Measurements from ENCODE around the gene COL23A1. TPM values are rescaled to one million over a fixed set of nuclear protein-coding genes. Genes with fewer than 3 reads are reported as not detected.

Gene COL23A1
- polyA plus RNA-seq, 3 donors = 0.11 to 0.21 TPM; not detected in 1

GRCh38 chr5:178328826-178329730 is 261.1 kb downstream of the COL23A1 start:
- Histone ChIP-seq H3K27me3 (ENCODE audit: control insufficient read depth in 2 of 2, insufficient read depth in 2 of 2, low read length in 2 of 2) (no peaks in the 10 kb centered on the region), H3K36me3 (replicated peaks in 1 of 2; ENCODE audit: control insufficient read depth in 1 of 2, insufficient read depth in 2 of 2, low read length in 2 of 2) (no peaks in the 10 kb centered on the region), H4K20me1 (ENCODE audit: insufficient read depth, low read length) (no peaks in the 10 kb centered on the region), H3K4me2 (replicated peaks; ENCODE audit: extremely low read depth, low read length, poor library complexity, severe bottlenecking) (no peak overlapping the region), H3K79me2 (ENCODE audit: insufficient read depth, low read length) (no peaks in the 10 kb centered on the region), H3K27ac (ENCODE audit: low read depth in 1 of 2, low read length in 2 of 2) (no peak overlapping the region), H3K9ac (ENCODE audit: insufficient read depth, low read length, poor library complexity, severe bottlenecking) (no peak overlapping the region), H2AFZ (ENCODE audit: insufficient read depth, low read depth, low read length, poor library complexity, severe bottlenecking) (peak overlapping the region; percentile 15), H3K4me3 (replicated peaks in 1 of 3; ENCODE audit: low read depth in 2 of 3, low read length in 3 of 3) (no peak overlapping the region), H3K4me1 (ENCODE audit: control insufficient read depth in 1 of 2, insufficient read depth in 2 of 2, low read length in 2 of 2) (peaks cover 15 to 22% of the 10 kb centered on the region in 2 donors), H3K9me3 (replicated peaks in 1 of 2; ENCODE audit: control insufficient read depth in 1 of 2, insufficient read depth in 1 of 2, low read length in 2 of 2) (no peaks in the 10 kb centered on the region)
- Mint-ChIP-seq H3K36me3 (no peaks in the 10 kb centered on the region), H3K27ac (peak overlapping the region in 2 of 7 donors; percentile 45 to 58), H3K27me3 (ENCODE audit: low read depth in 3 of 3) (peaks cover 0 to 2% (median 1%) of the 10 kb centered on the region in 3 donors), H3K9me3 (peaks cover 0 to 3% (median 0%) of the 10 kb centered on the region in 7 donors), H3K4me3 (no peak overlapping the region), H3K4me1 (peaks cover 13% of the 10 kb centered on the region)
- TF ChIP-seq, protein P1, sequence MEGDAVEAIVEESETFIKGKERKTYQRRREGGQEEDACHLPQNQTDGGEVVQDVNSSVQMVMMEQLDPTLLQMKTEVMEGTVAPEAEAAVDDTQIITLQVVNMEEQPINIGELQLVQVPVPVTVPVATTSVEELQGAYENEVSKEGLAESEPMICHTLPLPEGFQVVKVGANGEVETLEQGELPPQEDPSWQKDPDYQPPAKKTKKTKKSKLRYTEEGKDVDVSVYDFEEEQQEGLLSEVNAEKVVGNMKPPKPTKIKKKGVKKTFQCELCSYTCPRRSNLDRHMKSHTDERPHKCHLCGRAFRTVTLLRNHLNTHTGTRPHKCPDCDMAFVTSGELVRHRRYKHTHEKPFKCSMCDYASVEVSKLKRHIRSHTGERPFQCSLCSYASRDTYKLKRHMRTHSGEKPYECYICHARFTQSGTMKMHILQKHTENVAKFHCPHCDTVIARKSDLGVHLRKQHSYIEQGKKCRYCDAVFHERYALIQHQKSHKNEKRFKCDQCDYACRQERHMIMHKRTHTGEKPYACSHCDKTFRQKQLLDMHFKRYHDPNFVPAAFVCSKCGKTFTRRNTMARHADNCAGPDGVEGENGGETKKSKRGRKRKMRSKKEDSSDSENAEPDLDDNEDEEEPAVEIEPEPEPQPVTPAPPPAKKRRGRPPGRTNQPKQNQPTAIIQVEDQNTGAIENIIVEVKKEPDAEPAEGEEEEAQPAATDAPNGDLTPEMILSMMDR (IDR thresholded peaks at IDR 0.05) = no peak
- no peak for DNase-seq
- 93% methylated on average over 12 of the region's 18 CpGs for WGBS (ENCODE audit: insufficient coverage)
- intact Hi-C loops (cut with micrococcal nuclease) = no loop called here

GRCh38 chr5:178327931-178328711 is 262.1 kb downstream of the COL23A1 start:
- Histone ChIP-seq H3K9ac (ENCODE audit: insufficient read depth, low read length, poor library complexity, severe bottlenecking) (no peak overlapping the region), H4K20me1 (ENCODE audit: insufficient read depth, low read length) (no peaks in the 10 kb centered on the region), H3K4me3 (replicated peaks in 1 of 3; ENCODE audit: low read depth in 2 of 3, low read length in 3 of 3) (no peak overlapping the region), H3K27me3 (ENCODE audit: control insufficient read depth in 2 of 2, insufficient read depth in 2 of 2, low read length in 2 of 2) (no peaks in the 10 kb centered on the region), H3K4me1 (ENCODE audit: control insufficient read depth in 1 of 2, insufficient read depth in 2 of 2, low read length in 2 of 2) (peaks cover 15 to 22% of the 10 kb centered on the region in 2 donors), H2AFZ (ENCODE audit: insufficient read depth, low read depth, low read length, poor library complexity, severe bottlenecking) (peak overlapping the region; percentile 15), H3K79me2 (ENCODE audit: insufficient read depth, low read length) (no peaks in the 10 kb centered on the region), H3K27ac (ENCODE audit: low read depth in 1 of 2, low read length in 2 of 2) (no peak overlapping the region), H3K36me3 (replicated peaks in 1 of 2; ENCODE audit: control insufficient read depth in 1 of 2, insufficient read depth in 2 of 2, low read length in 2 of 2) (no peaks in the 10 kb centered on the region), H3K4me2 (replicated peaks; ENCODE audit: extremely low read depth, low read length, poor library complexity, severe bottlenecking) (no peak overlapping the region), H3K9me3 (replicated peaks in 1 of 2; ENCODE audit: control insufficient read depth in 1 of 2, insufficient read depth in 1 of 2, low read length in 2 of 2) (no peaks in the 10 kb centered on the region)
- H3K27me3 Mint-ChIP-seq (ENCODE audit: low read depth in 3 of 3) = peaks cover 0 to 2% (median 0%) of the 10 kb centered on the region in 3 donors
- H3K4me1 Mint-ChIP-seq = peaks cover 13% of the 10 kb centered on the region
- no peaks in the 10 kb centered on the region for H3K36me3 Mint-ChIP-seq
- intact Hi-C loops (cut with micrococcal nuclease) = no loop called here
- WGBS (ENCODE audit: insufficient coverage) = 51% methylated on average over 14 of the region's 18 CpGs
- peak overlapping the region in 1 of 7 donors; percentile 11 for H3K27ac Mint-ChIP-seq
- no peak for DNase-seq
- TF ChIP-seq, protein P1 (IDR thresholded peaks at IDR 0.05) = no peak
- H3K9me3 Mint-ChIP-seq = peaks cover 0 to 3% (median 0%) of the 10 kb centered on the region in 7 donors
- no peak overlapping the region for H3K4me3 Mint-ChIP-seq
